ENCODE data around the gene MAGI2. TPM values are rescaled to one million over a fixed set of nuclear protein-coding genes. Genes with fewer than 3 reads are reported as not detected.
A peak's percentile ranks its signal among the peaks of the same experiment; 100 is the strongest.

The MAGI2 gene
- total RNA-seq, 1 donor from 2014 or later, result 5.8 TPM

GRCh38 chr7:79063019-79063698, 390.3 kb downstream of the MAGI2 start:
- H3K27me3 Mint-ChIP-seq (ENCODE audit: low read depth), result no peaks in the 10 kb centered on the region
- H3K4me1 Mint-ChIP-seq (ENCODE audit: low read depth), result no peaks in the 10 kb centered on the region
- no peak overlapping the region for H3K27ac Mint-ChIP-seq (ENCODE audit: unreplicated experiment)
- no peak overlapping the region for H3K4me3 Mint-ChIP-seq (ENCODE audit: unreplicated experiment)
- no peak for DNase-seq (ENCODE audit: low spot score)
- H3K36me3 Mint-ChIP-seq (ENCODE audit: low read depth), result peaks cover 1% of the 10 kb centered on the region
- TF ChIP-seq CTCF (IDR thresholded peaks at IDR 0.05), result peak; percentile 34
- peaks cover 14% of the 10 kb centered on the region for H3K9me3 Mint-ChIP-seq (ENCODE audit: low read depth)

- DNase-seq (ENCODE audit: low spot score), result no peak
- Mint-ChIP-seq H3K36me3 (ENCODE audit: low read depth) (no peaks in the 10 kb centered on the region), H3K4me3 (ENCODE audit: unreplicated experiment) (no peak overlapping the region), H3K9me3 (ENCODE audit: low read depth) (no peaks in the 10 kb centered on the region), H3K27ac (ENCODE audit: unreplicated experiment) (no peak overlapping the region), H3K27me3 (ENCODE audit: low read depth) (no peaks in the 10 kb centered on the region), H3K4me1 (ENCODE audit: low read depth) (no peaks in the 10 kb centered on the region)
- TF ChIP-seq CTCF (IDR thresholded peaks at IDR 0.05), result no peak
Observed at GRCh38 chr7:79060498-79060897, 393.0 kb downstream of the MAGI2 start.

GRCh38 chr7:79055722-79056415, 397.6 kb downstream of the MAGI2 start:
- no peak overlapping the region for H3K27ac Mint-ChIP-seq (ENCODE audit: unreplicated experiment)
- no peak for TF ChIP-seq CTCF (IDR thresholded peaks at IDR 0.05)
- no peaks in the 10 kb centered on the region for H3K27me3 Mint-ChIP-seq (ENCODE audit: low read depth)
- peaks cover 3% of the 10 kb centered on the region for H3K9me3 Mint-ChIP-seq (ENCODE audit: low read depth)
- no peaks in the 10 kb centered on the region for H3K36me3 Mint-ChIP-seq (ENCODE audit: low read depth)
- DNase-seq (ENCODE audit: low spot score), result no peak
- peaks cover 3% of the 10 kb centered on the region for H3K4me1 Mint-ChIP-seq (ENCODE audit: low read depth)
- H3K4me3 Mint-ChIP-seq (ENCODE audit: unreplicated experiment), result no peak overlapping the region

GRCh38 chr7:79051915-79052314, 401.6 kb downstream of the MAGI2 start:
- H3K27me3 Mint-ChIP-seq (ENCODE audit: low read depth), result no peaks in the 10 kb centered on the region
- H3K4me3 Mint-ChIP-seq (ENCODE audit: unreplicated experiment), result no peak overlapping the region
- H3K9me3 Mint-ChIP-seq (ENCODE audit: low read depth), result peaks cover 3% of the 10 kb centered on the region
- no peak for TF ChIP-seq CTCF (IDR thresholded peaks at IDR 0.05)
- H3K36me3 Mint-ChIP-seq (ENCODE audit: low read depth), result no peaks in the 10 kb centered on the region
- DNase-seq (ENCODE audit: low spot score), result no peak
- peak overlapping the region; percentile 47 for H3K27ac Mint-ChIP-seq (ENCODE audit: unreplicated experiment)
- peaks cover 9% of the 10 kb centered on the region for H3K4me1 Mint-ChIP-seq (ENCODE audit: low read depth)

- no peak overlapping the region for H3K27ac Mint-ChIP-seq (ENCODE audit: unreplicated experiment)
- DNase-seq (ENCODE audit: low spot score), result no peak
- no peak overlapping the region for H3K4me3 Mint-ChIP-seq (ENCODE audit: unreplicated experiment)
Observed at GRCh38 chr7:79050603-79051002, 402.9 kb downstream of the MAGI2 start.

More at GRCh38 chr7:79050603-79051002, 402.9 kb downstream of the MAGI2 start:
- TF ChIP-seq CTCF (IDR thresholded peaks at IDR 0.05), result no peak
- Mint-ChIP-seq H3K9me3 (ENCODE audit: low read depth) (peaks cover 3% of the 10 kb centered on the region), H3K36me3 (ENCODE audit: low read depth) (no peaks in the 10 kb centered on the region), H3K4me1 (ENCODE audit: low read depth) (peaks cover 9% of the 10 kb centered on the region), H3K27me3 (ENCODE audit: low read depth) (no peaks in the 10 kb centered on the region)

All from chondrocyte (in vitro differentiated cells).